H1 (cell line): Measurements from ENCODE around the gene SPI1. TPM values are rescaled to one million over a fixed set of nuclear protein-coding genes. Genes with fewer than 3 reads are reported as not detected.

Source experiments
- microRNA-seq, 2 experiments: library from miRNA; unstranded; fragments of <30 nt; microRNA quantifications; one replicate each; pipeline versions ENCODE4 to v1.2.0, GENCODE V29; 2016 to 2020; ENCODE audit warnings: borderline microRNAs expressed in 2 of 2, borderline number of aligned reads in 2 of 2, borderline replicate concordance in 1 of 2
- polyA plus RNA-seq, 7 experiments: library from polyadenylated mRNA; depleted of rRNA in 3 of 7; stranded (reverse) in 5 of 7; unstranded in 2 of 7; fragments of >200 nt in 5 of 7; fragments of 200-250 nt in 2 of 7; gene quantifications; 1 replicate in 5 of 7; 2 replicates in 1 of 7; 4 replicates in 1 of 7; pipeline versions ENCODE4 v1.2.1 to v1.2.3, GENCODE V29; 2011 to 2013; ENCODE audit warnings: missing spikeins in 2 of 7, mixed read lengths in 2 of 7
- small RNA-seq: library from polyadenylated mRNA; stranded (forward); fragments of <200 nt; extraction: miRNeasy Mini kit (QIAGEN cat#:217004); gene quantifications from one replicate; pipeline ENCODE3, GENCODE V24; 2013; ENCODE audit not compliant: insufficient read depth
- total RNA-seq: library from RNA; stranded (reverse); fragmentation: NEBNext Ultra II Directional; extraction: Animal tissue kit (Norgen Biotek cat#: 25700); gene quantifications from 2 replicates; pipeline ENCODE4 v1.2.1, GENCODE V29; 2021

SPI1 gene
- total and polyA plus RNA-seq, 2 of the 8 experiments (the other 6 are each of a cell fraction or from before 2014, with no cell fraction given), result 0.12 TPM; not detected in 1

Small RNA genes lying within 50 kb of the gene (microRNA-seq; reads per million reads assigned to microRNA genes)
- gene MIR4487, result 0 reads per million in 2 experiments

Small RNA genes lying within 50 kb of the gene (small RNA-seq; reads per million reads assigned to genes)
- not detected for gene MIR4487

Other genes starting within 250 kb of the SPI1 start
- 50.0 and 50.2 TPM in 2 replicates for gene ARFGAP2, start 201.7 kb downstream of the SPI1 start, total RNA-seq
- 64.0 and 107 TPM in 2 replicates for gene ARFGAP2, start 201.7 kb downstream of the SPI1 start, polyA plus RNA-seq (2011; rRNA removed)
- gene PACSIN3, start 192.1 kb downstream of the SPI1 start, total RNA-seq, result 47.2 and 59.3 TPM in 2 replicates
- gene PACSIN3, start 192.1 kb downstream of the SPI1 start, polyA plus RNA-seq (2011; rRNA removed), result 23.8 and 40.4 TPM in 2 replicates
- 65.2 and 70.7 TPM in 2 replicates for gene DDB2, start 163.6 kb downstream of the SPI1 start, total RNA-seq
- gene DDB2, start 163.6 kb downstream of the SPI1 start, polyA plus RNA-seq (2011; rRNA removed), result 97.2 and 112 TPM in 2 replicates
- gene ACP2, start 129.7 kb downstream of the SPI1 start, total RNA-seq, result 17.8 and 18.9 TPM in 2 replicates
- 19.8 and 24.4 TPM in 2 replicates for gene ACP2, start 129.7 kb downstream of the SPI1 start, polyA plus RNA-seq (2011; rRNA removed)
- gene NR1H3, start 120.6 kb downstream of the SPI1 start, total RNA-seq, result 19.9 and 21.2 TPM in 2 replicates
- 42.1 and 51.5 TPM in 2 replicates for gene NR1H3, start 120.6 kb downstream of the SPI1 start, polyA plus RNA-seq (2011; rRNA removed)
- 43.7 and 45.4 TPM in 2 replicates for gene MADD, start 108.4 kb downstream of the SPI1 start, total RNA-seq
- gene MADD, start 108.4 kb downstream of the SPI1 start, polyA plus RNA-seq (2011; rRNA removed), result 32.5 and 48.3 TPM in 2 replicates
- not detected in 2 replicates for gene MYBPC3, start 25.8 kb downstream of the SPI1 start, total RNA-seq
- gene MYBPC3, start 25.8 kb downstream of the SPI1 start, polyA plus RNA-seq (2011; rRNA removed), result 0.02 and 0.05 TPM in 2 replicates
- 20.9 and 23.2 TPM in 2 replicates for gene SLC39A13, start 30.0 kb upstream of the SPI1 start, total RNA-seq
- gene SLC39A13, start 30.0 kb upstream of the SPI1 start, polyA plus RNA-seq (2011; rRNA removed), result 30.0 and 42.9 TPM in 2 replicates
- 159 and 160 TPM in 2 replicates for gene PSMC3, start 47.9 kb upstream of the SPI1 start, total RNA-seq
- 105 and 114 TPM in 2 replicates for gene PSMC3, start 47.9 kb upstream of the SPI1 start, polyA plus RNA-seq (2011; rRNA removed)
- 0.34 TPM in 1 of 2 replicates, not detected in the other for gene RAPSN, start 70.6 kb upstream of the SPI1 start, total RNA-seq
- gene RAPSN, start 70.6 kb upstream of the SPI1 start, polyA plus RNA-seq (2011; rRNA removed), result 0.05 and 0.06 TPM in 2 replicates
- 194 and 197 TPM in 2 replicates for gene CELF1, start 174.6 kb upstream of the SPI1 start, total RNA-seq
- gene CELF1, start 174.6 kb upstream of the SPI1 start, polyA plus RNA-seq (2011; rRNA removed), result 114 and 131 TPM in 2 replicates
- 44.8 and 48.4 TPM in 2 replicates for gene PTPMT1, start 187.1 kb upstream of the SPI1 start, total RNA-seq
- 105 TPM in 2 replicates for gene PTPMT1, start 187.1 kb upstream of the SPI1 start, polyA plus RNA-seq (2011; rRNA removed)
- gene KBTBD4, start 200.4 kb upstream of the SPI1 start, total RNA-seq, result 12.0 and 14.0 TPM in 2 replicates
- gene KBTBD4, start 200.4 kb upstream of the SPI1 start, polyA plus RNA-seq (2011; rRNA removed), result 15.8 and 19.5 TPM in 2 replicates
- 135 and 136 TPM in 2 replicates for gene NDUFS3, start 200.5 kb upstream of the SPI1 start, total RNA-seq
- gene NDUFS3, start 200.5 kb upstream of the SPI1 start, polyA plus RNA-seq (2011; rRNA removed), result 201 and 241 TPM in 2 replicates
- gene FAM180B, start 208.1 kb upstream of the SPI1 start, total RNA-seq, result not detected in 2 replicates
- 0.09 TPM in 1 of 2 replicates, not detected in the other for gene FAM180B, start 208.1 kb upstream of the SPI1 start, polyA plus RNA-seq (2011; rRNA removed)
- gene C1QTNF4, start 215.9 kb upstream of the SPI1 start, total RNA-seq, result 3.5 and 6.0 TPM in 2 replicates
- gene C1QTNF4, start 215.9 kb upstream of the SPI1 start, polyA plus RNA-seq (2011; rRNA removed), result 3.9 and 4.8 TPM in 2 replicates